Measurements from ENCODE around the gene RPLP2.

GRCh38 chr11:771617-772204 is 38.1 kb upstream of the RPLP2 start:
- no peak for TF ChIP-seq CTCF (IDR thresholded peaks at IDR 0.05)
- TF ChIP-seq EZH2phosphoT487 (IDR thresholded peaks at IDR 0.05) = no peak

All from neural progenitor cell (in vitro differentiated cells).